Spleen (tissue), 11 donors: ENCODE results near the gene SLCO1B3. TPM values are rescaled to one million over a fixed set of nuclear protein-coding genes. Genes with fewer than 3 reads are reported as not detected.

Experiments used
- DNase-seq: peaks from one replicate; pipeline ENCODE4 v3.0.0-alpha.2; 2020
- H3K27ac ChIP-seq, 8 donors: fragments of 200-600 bp; sonication (generic) in 7 of 8; 1 replicate in 4 of 8; 2 replicates in 4 of 8; pipeline versions ENCODE4 v1.5.0 to v1.8.0; 2016 to 2021; ENCODE audit warnings: inconsistent platforms in 4 of 8, mild to moderate bottlenecking in 4 of 8, moderate library complexity in 1 of 8
- H3K27me3 ChIP-seq, 7 donors: fragments of 200-600 bp; sonication (generic) in 6 of 7; replicated peaks in 1 of 7; 1 replicate in 4 of 7; 2 replicates in 3 of 7; pipeline versions ENCODE4 v1.5.0 to v1.8.0; 2016 to 2021; ENCODE audit warnings: inconsistent platforms in 3 of 7, mild to moderate bottlenecking in 1 of 7
- H3K36me3 ChIP-seq, 6 donors: fragments of 200-600 bp; sonication (generic) in 5 of 6; 1 replicate in 4 of 6; 2 replicates in 2 of 6; pipeline versions ENCODE4 v1.5.0 to v1.8.0; 2016 to 2021; ENCODE audit warnings: inconsistent platforms in 2 of 6
- H3K4me1 ChIP-seq, 6 donors: fragments of 200-600 bp; sonication (generic) in 5 of 6; 1 replicate in 3 of 6; 2 replicates in 3 of 6; pipeline versions ENCODE4 v1.5.0 to v1.8.0; 2016 to 2021; ENCODE audit warnings: inconsistent platforms in 3 of 6
- H3K4me3 ChIP-seq, 8 donors: fragments of 200-600 bp; sonication (generic) in 7 of 8; 1 replicate in 4 of 8; 2 replicates in 4 of 8; pipeline versions ENCODE4 v1.5.0 to v1.8.0; 2016 to 2021; ENCODE audit warnings: inconsistent platforms in 4 of 8, mild to moderate bottlenecking in 4 of 8, moderate library complexity in 2 of 8
- H3K9me3 ChIP-seq, 8 donors: fragments of 200-600 bp; sonication (generic) in 7 of 8; 1 replicate in 4 of 8; 2 replicates in 4 of 8; pipeline versions ENCODE4 v1.5.0 to v1.8.0; 2016 to 2021; ENCODE audit warnings: inconsistent platforms in 4 of 8
- CTCF ChIP-seq, 11 experiments: fragments of 200-600 bp in 7 of 11; fragments of 450-650 bp in 4 of 11; sonication (generic) in 4 of 11; IDR thresholded peaks in 8 of 11; conservative IDR thresholded peaks in 3 of 11; 1 replicate in 7 of 11; 2 replicates in 4 of 11; pipeline versions ENCODE4 v1.4.0 to v1.8.0; 2016 to 2021; ENCODE audit warnings: antibody characterized with exemption in 11 of 11, inconsistent platforms in 4 of 11, mild to moderate bottlenecking in 1 of 11
- POLR2A ChIP-seq, 3 donors: fragments of 450-650 bp; IDR thresholded peaks; one replicate each; pipeline ENCODE4 v1.5.1; 2017; ENCODE audit warnings: antibody characterized with exemption in 3 of 3, mild to moderate bottlenecking in 1 of 3
- POLR2AphosphoS5 ChIP-seq, 3 donors: sonication (generic); formaldehyde crosslinking; IDR thresholded peaks; one replicate each; pipeline ENCODE4 v1.5.1; 2017; ENCODE audit warnings: antibody characterized with exemption in 3 of 3
- WGBS, 5 donors: extraction: QIAGEN DNeasy Blood & Tissue Kit in 3 of 5; methylation state at CpG; one replicate each; pipeline versions ENCODE4 v1.1.5 to v1.1.7; 2013 to 2018; 5-methylcytosine and 5-hydroxymethylcytosine counted together
- intact Hi-C: fragments of 100-400 bp; cut with DNase I; formaldehyde crosslinking; loops from one replicate; pipeline ENCODE4 v1.15.0; 2023; ENCODE audit warnings: low total_unique reads
- polyA plus RNA-seq, 3 donors: library from polyadenylated mRNA; stranded (reverse); fragments of 200-250 nt; gene quantifications; one replicate each; pipeline ENCODE4 v1.2.1, GENCODE V29; 2013
- total RNA-seq, 7 donors: library from RNA; depleted of rRNA in 3 of 7; stranded (reverse); fragments of >200 nt in 3 of 7; fragmentation: NEBNext Ultra II Directional in 4 of 7; extraction: Animal tissue kit (Norgen Biotek cat#: 25700) in 4 of 7; gene quantifications; one replicate each; pipeline versions ENCODE4 v1.1.0 to v1.2.1, GENCODE V29; 2016 to 2021
- donor health status: healthy with polysubstance abuse.
- donor health status: DM: no; HTN: no; CAD: no; lungs with moderate emphysema.
- donor health status: DM: no; HTN: no; CAD: no.
- donor health status: Bipolar disorder and iron deficiency.
- donor health status: healthy.
- donor health status: DM: no; HTN: no; CAD: no.
- donor health status: DM: yes; HTN: yes; CAD: no.

SLCO1B3 gene
- total and polyA plus RNA-seq, 10 donors = 0.03 TPM; not detected in 9

DNA sequence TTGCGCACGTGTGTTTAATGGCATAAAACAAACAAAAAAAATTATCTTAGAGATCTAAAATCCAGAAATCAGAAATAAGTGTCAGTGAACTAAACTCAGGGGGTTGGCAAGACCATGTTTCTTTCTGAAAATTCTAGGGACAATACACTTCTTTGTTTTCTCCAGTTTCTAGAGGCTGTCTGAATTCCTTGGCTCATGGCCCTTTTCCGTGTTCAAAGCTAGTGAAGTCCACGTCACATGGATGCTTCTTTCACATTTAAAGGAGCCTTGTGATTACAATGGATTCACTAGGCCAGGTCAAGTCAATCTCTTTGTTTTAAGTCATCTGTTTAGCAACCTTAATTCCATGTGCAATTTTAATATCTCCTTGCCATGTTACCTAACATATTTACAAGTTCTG lies 22.4 kb downstream of the SLCO1B3 start:
- Histone ChIP-seq H3K36me3 (no peaks in the 10 kb centered on the region), H3K27me3 (no peaks in the 10 kb centered on the region), H3K27ac (no peak overlapping the region), H3K4me3 (no peak overlapping the region), H3K9me3 (no peaks in the 10 kb centered on the region), H3K4me1 (no peaks in the 10 kb centered on the region)
- intact Hi-C loops = no loop called here
- TF ChIP-seq CTCF (IDR thresholded peaks at IDR 0.05 in 8 of 11, conservative IDR thresholded peaks at IDR 0.05 in 3 of 11) = no peak
- TF ChIP-seq POLR2AphosphoS5 (IDR thresholded peaks at IDR 0.05) = no peak
- no peak for TF ChIP-seq POLR2A (IDR thresholded peaks at IDR 0.05)
- WGBS, 5 donors = 83 to 88% (median 86%) methylated on average over 4 of the region's 4 CpGs
- DNase-seq = no peak

DNA sequence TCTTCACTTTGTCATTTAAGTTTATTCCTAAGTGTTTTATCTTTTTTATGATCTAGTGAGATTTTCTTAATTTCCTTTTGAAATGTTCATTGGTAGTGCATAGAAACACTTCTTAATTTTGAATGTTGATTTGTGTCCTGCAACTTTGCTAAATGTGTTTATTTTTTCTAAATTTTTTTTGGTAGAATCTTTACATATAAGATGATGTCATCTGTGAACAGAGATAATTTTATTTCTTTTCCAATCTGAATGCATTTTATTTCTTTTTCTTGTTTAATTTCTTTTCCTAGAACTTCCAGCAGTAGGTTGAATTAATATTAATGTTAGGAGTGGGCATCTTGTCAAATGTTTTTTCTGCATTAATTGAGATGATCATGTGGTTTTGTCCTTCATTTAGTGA lies 42.1 kb downstream of the SLCO1B3 start:
- intact Hi-C loops = no loop called here
- H3K27me3 ChIP-seq = no peaks in the 10 kb centered on the region
- no peaks in the 10 kb centered on the region for H3K36me3 ChIP-seq

DNA sequence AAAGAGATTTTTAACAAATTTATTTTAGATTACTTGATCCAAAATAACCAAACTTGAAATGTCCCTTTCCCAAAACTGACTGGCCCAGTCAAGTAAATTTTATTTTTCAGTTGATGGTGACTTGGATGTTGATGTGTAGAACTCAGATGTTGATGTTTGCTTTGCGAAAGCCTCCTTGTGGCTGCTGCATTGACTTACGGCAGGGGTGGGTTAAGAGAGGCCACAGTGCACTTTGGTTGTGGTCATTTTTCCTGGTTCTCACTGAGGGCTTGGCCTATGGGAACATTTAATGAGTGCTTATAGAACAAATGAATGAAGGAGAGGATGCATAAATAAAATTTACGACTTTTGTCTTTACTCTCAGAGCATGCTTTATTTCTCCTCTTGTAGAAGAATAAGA lies 52.6 kb downstream of the SLCO1B3 start:
- H3K27ac ChIP-seq = no peak overlapping the region
- intact Hi-C loops = no loop called here
- no peaks in the 10 kb centered on the region for H3K9me3 ChIP-seq
- no peaks in the 10 kb centered on the region for H3K4me1 ChIP-seq
- no peak for TF ChIP-seq CTCF (IDR thresholded peaks at IDR 0.05 in 8 of 11, conservative IDR thresholded peaks at IDR 0.05 in 3 of 11)
- TF ChIP-seq POLR2A (IDR thresholded peaks at IDR 0.05) = no peak
- TF ChIP-seq POLR2AphosphoS5 (IDR thresholded peaks at IDR 0.05) = no peak
- WGBS, 5 donors = 89 to 95% (median 90%) methylated on average over 3 of the region's 3 CpGs
- H3K36me3 ChIP-seq = no peaks in the 10 kb centered on the region
- H3K4me3 ChIP-seq = no peak overlapping the region
- DNase-seq = no peak
- no peaks in the 10 kb centered on the region for H3K27me3 ChIP-seq

More for the DNA sequence above, 42.1 kb downstream of the SLCO1B3 start:
- Histone ChIP-seq H3K4me3 (no peak overlapping the region), H3K27ac (no peak overlapping the region), H3K9me3 (peaks cover 0 to 22% (median 15%) of the 10 kb centered on the region in 8 donors), H3K4me1 (no peaks in the 10 kb centered on the region)
- no peak for TF ChIP-seq POLR2AphosphoS5 (IDR thresholded peaks at IDR 0.05)
- no peak for DNase-seq

GRCh38 chr12:20865873-20866272 lies 55.4 kb downstream of the SLCO1B3 start:
- Histone ChIP-seq H3K36me3 (no peaks in the 10 kb centered on the region), H3K9me3 (no peaks in the 10 kb centered on the region), H3K4me1 (no peaks in the 10 kb centered on the region), H3K27ac (no peak overlapping the region), H3K4me3 (no peak overlapping the region), H3K27me3 (no peaks in the 10 kb centered on the region)
- intact Hi-C loops = no loop called here
- no peak for TF ChIP-seq POLR2A (IDR thresholded peaks at IDR 0.05)
- no peak for TF ChIP-seq POLR2AphosphoS5 (IDR thresholded peaks at IDR 0.05)
- TF ChIP-seq CTCF (IDR thresholded peaks at IDR 0.05 in 8 of 11, conservative IDR thresholded peaks at IDR 0.05 in 3 of 11) = no peak
- 35 to 66% (median 39%) methylated on average over 2 of the region's 2 CpGs for WGBS, 5 donors
- DNase-seq = no peak

- WGBS, 5 donors = 89 to 98% (median 95%) methylated on average over 2 of the region's 2 CpGs
- Histone ChIP-seq H3K4me1 (no peaks in the 10 kb centered on the region), H3K4me3 (no peak overlapping the region), H3K27ac (no peak overlapping the region), H3K36me3 (no peaks in the 10 kb centered on the region), H3K27me3 (no peaks in the 10 kb centered on the region), H3K9me3 (peaks cover 0 to 15% (median 0%) of the 10 kb centered on the region in 8 donors)
- no peak for DNase-seq
- intact Hi-C loops = no loop called here
- TF ChIP-seq POLR2A (IDR thresholded peaks at IDR 0.05) = no peak
- no peak for TF ChIP-seq CTCF (IDR thresholded peaks at IDR 0.05 in 8 of 11, conservative IDR thresholded peaks at IDR 0.05 in 3 of 11)
- TF ChIP-seq POLR2AphosphoS5 (IDR thresholded peaks at IDR 0.05) = no peak
These were observed 57.8 kb downstream of the SLCO1B3 start for GRCh38 chr12:20868277-20868676.
